ENCODE measurements around the gene NKD1.

Gene NKD1

GRCh38 chr16:50537533-50538290 lies 10.5 kb upstream of the NKD1 start:
- TF ChIP-seq, protein P1, sequence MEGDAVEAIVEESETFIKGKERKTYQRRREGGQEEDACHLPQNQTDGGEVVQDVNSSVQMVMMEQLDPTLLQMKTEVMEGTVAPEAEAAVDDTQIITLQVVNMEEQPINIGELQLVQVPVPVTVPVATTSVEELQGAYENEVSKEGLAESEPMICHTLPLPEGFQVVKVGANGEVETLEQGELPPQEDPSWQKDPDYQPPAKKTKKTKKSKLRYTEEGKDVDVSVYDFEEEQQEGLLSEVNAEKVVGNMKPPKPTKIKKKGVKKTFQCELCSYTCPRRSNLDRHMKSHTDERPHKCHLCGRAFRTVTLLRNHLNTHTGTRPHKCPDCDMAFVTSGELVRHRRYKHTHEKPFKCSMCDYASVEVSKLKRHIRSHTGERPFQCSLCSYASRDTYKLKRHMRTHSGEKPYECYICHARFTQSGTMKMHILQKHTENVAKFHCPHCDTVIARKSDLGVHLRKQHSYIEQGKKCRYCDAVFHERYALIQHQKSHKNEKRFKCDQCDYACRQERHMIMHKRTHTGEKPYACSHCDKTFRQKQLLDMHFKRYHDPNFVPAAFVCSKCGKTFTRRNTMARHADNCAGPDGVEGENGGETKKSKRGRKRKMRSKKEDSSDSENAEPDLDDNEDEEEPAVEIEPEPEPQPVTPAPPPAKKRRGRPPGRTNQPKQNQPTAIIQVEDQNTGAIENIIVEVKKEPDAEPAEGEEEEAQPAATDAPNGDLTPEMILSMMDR (IDR thresholded peaks at IDR 0.05; ENCODE audit: low read depth, low read length, missing control alignments): no peak
- H3K27me3 ChIP-seq (replicated peaks): peaks cover under 1% of the 10 kb centered on the region
- H3K4me3 ChIP-seq (ENCODE audit: low read depth, low read length): no peak overlapping the region
- in situ Hi-C loops (cut with HindIII; ENCODE audit: low pct_ligation_motif_present, low sequenced_read_pairs): no loop called here
- no peaks in the 10 kb centered on the region for H3K36me3 ChIP-seq (replicated peaks)
- DNase-seq: no peak
- no peak overlapping the region for H3K27ac ChIP-seq

DNA sequence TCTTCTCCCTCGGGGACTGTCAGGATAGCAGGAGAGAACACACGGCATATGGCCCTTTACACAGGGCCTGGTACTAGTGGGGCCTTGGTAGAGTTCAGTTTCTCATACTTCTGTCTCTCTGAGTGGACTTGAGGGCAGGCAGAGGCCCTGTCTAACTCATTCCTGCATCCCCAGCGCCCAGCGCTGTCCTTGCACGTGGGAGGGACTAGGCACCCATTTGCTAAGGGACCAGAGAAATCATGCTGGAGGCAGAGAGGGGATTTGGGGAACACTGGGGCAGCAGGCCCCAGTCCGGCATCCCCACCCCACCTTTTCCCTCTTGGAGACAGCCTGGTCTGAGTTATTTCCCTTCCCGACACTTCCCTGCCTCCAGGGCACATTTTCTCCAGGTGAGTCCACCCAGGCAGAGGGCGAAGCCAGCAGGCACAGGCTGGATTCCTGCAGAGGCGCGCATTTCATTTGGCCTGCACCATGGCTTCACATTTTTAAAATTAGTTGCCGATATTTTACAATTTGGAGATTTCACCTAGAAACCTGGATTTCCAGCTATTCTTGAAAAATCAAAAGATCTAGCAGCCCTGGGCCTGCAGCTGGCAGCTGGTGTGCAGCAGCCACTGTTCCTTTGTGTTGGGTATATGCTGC lies 9.7 kb upstream of the NKD1 start:
- Histone ChIP-seq H3K27me3 (replicated peaks) (peaks cover 4% of the 10 kb centered on the region), H3K27ac (no peak overlapping the region), H3K4me3 (ENCODE audit: low read depth, low read length) (no peak overlapping the region), H3K36me3 (replicated peaks) (no peaks in the 10 kb centered on the region)
- no peak for DNase-seq
- TF ChIP-seq, protein P1 (IDR thresholded peaks at IDR 0.05; ENCODE audit: low read depth, low read length, missing control alignments): no peak
- in situ Hi-C loops (cut with HindIII; ENCODE audit: low pct_ligation_motif_present, low sequenced_read_pairs): no loop called here

GRCh38 chr16:50539053-50539695 lies 9.0 kb upstream of the NKD1 start:
- no peak overlapping the region for H3K27ac ChIP-seq
- TF ChIP-seq, protein P1 (IDR thresholded peaks at IDR 0.05; ENCODE audit: low read depth, low read length, missing control alignments): no peak
- no peak for DNase-seq
- H3K4me3 ChIP-seq (ENCODE audit: low read depth, low read length): no peak overlapping the region
- H3K27me3 ChIP-seq (replicated peaks): peaks cover 4% of the 10 kb centered on the region
- no peaks in the 10 kb centered on the region for H3K36me3 ChIP-seq (replicated peaks)
- in situ Hi-C loops (cut with HindIII; ENCODE audit: low pct_ligation_motif_present, low sequenced_read_pairs): no loop called here

- TF ChIP-seq, protein P1 (IDR thresholded peaks at IDR 0.05; ENCODE audit: low read depth, low read length, missing control alignments): peak; percentile 4
- Histone ChIP-seq H3K36me3 (replicated peaks) (no peaks in the 10 kb centered on the region), H3K27ac (no peak overlapping the region), H3K27me3 (replicated peaks) (peaks cover 6% of the 10 kb centered on the region), H3K4me3 (ENCODE audit: low read depth, low read length) (no peak overlapping the region)
- in situ Hi-C loops (cut with HindIII; ENCODE audit: low pct_ligation_motif_present, low sequenced_read_pairs): no loop called here
- no peak for DNase-seq
Measured at GRCh38 chr16:50539822-50540710, 8.1 kb upstream of the NKD1 start.

DNA sequence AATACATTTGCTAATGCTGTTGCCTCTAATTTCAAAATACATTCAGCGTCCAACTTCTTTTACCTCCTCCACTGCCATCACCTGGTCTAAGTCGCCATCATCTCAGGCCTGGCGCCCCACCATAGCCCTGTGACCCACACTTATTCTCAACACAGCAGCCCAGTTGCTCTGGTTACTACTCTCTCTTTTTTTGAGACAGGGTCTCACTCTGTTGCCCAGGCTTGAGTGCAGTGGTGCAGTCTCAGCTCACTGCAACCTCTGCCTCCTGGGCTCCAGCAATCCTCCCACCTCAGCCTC lies 7.5 kb upstream of the NKD1 start:
- peaks cover 9% of the 10 kb centered on the region for H3K27me3 ChIP-seq (replicated peaks)

More for the DNA sequence above, 7.5 kb upstream of the NKD1 start:
- in situ Hi-C loops (cut with HindIII; ENCODE audit: low pct_ligation_motif_present, low sequenced_read_pairs): no loop called here
- no peak for DNase-seq
- TF ChIP-seq, protein P1 (IDR thresholded peaks at IDR 0.05; ENCODE audit: low read depth, low read length, missing control alignments): no peak
- H3K36me3 ChIP-seq (replicated peaks): no peaks in the 10 kb centered on the region
- no peak overlapping the region for H3K27ac ChIP-seq
- H3K4me3 ChIP-seq (ENCODE audit: low read depth, low read length): no peak overlapping the region
